ENCODE data around the gene CCT8.

- TF ChIP-seq CTCF (IDR thresholded peaks at IDR 0.05) (no peak), USF1 (IDR thresholded peaks at IDR 0.05; ENCODE audit: borderline replicate concordance, low read depth) (no peak), POLR2AphosphoS5 (IDR thresholded peaks at IDR 0.05; ENCODE audit: low read depth, low read length) (no peak)
Observed at GRCh38 chr21:29022166-29022565, 51.3 kb downstream of the CCT8 start.
